ENCODE measurements around the gene BRD2.

The BRD2 gene

GRCh38 chr6:32945108-32945760, 23.2 kb upstream of the BRD2 start:
- no peak overlapping the region for H3K9ac ChIP-seq (ENCODE audit: insufficient read length)
- DNase-seq (ENCODE audit: low read depth, low spot score): no peak
- no peak overlapping the region for H3K27ac ChIP-seq
- TF ChIP-seq POLR2AphosphoS5 (IDR thresholded peaks at IDR 0.05; ENCODE audit: borderline replicate concordance, low read depth, low read length): no peak
- no peak for TF ChIP-seq EZH2 (IDR thresholded peaks at IDR 0.05)
- no peak for TF ChIP-seq FOXP2 (optimal IDR thresholded peaks at IDR 0.05; ENCODE audit: control extremely low read depth, extremely low read length, insufficient read depth)
- H3K9me3 ChIP-seq (ENCODE audit: low read depth, low read length): no peaks in the 10 kb centered on the region
- no peaks in the 10 kb centered on the region for H3K36me3 ChIP-seq (ENCODE audit: insufficient read depth, low read length)
- H3K4me3 ChIP-seq: no peak overlapping the region

GRCh38 chr6:32945953-32946352, 22.4 kb upstream of the BRD2 start:
- no peaks in the 10 kb centered on the region for H3K9me3 ChIP-seq (ENCODE audit: low read depth, low read length)
- H3K27ac ChIP-seq: no peak overlapping the region
- no peak overlapping the region for H3K9ac ChIP-seq (ENCODE audit: insufficient read length)
- DNase-seq (ENCODE audit: low read depth, low spot score): no peak
- no peak overlapping the region for H3K4me3 ChIP-seq
- H3K36me3 ChIP-seq (ENCODE audit: insufficient read depth, low read length): no peaks in the 10 kb centered on the region
- TF ChIP-seq FOXP2 (optimal IDR thresholded peaks at IDR 0.05; ENCODE audit: control extremely low read depth, extremely low read length, insufficient read depth) (no peak), POLR2AphosphoS5 (IDR thresholded peaks at IDR 0.05; ENCODE audit: borderline replicate concordance, low read depth, low read length) (no peak), EZH2 (IDR thresholded peaks at IDR 0.05) (no peak)

GRCh38 chr6:32946893-32947292, 21.5 kb upstream of the BRD2 start:
- DNase-seq (ENCODE audit: low read depth, low spot score): no peak
- Histone ChIP-seq H3K9ac (ENCODE audit: insufficient read length) (no peak overlapping the region), H3K9me3 (ENCODE audit: low read depth, low read length) (no peaks in the 10 kb centered on the region), H3K27ac (no peak overlapping the region), H3K36me3 (ENCODE audit: insufficient read depth, low read length) (no peaks in the 10 kb centered on the region), H3K4me3 (no peak overlapping the region)
- no peak for TF ChIP-seq FOXP2 (optimal IDR thresholded peaks at IDR 0.05; ENCODE audit: control extremely low read depth, extremely low read length, insufficient read depth)
- TF ChIP-seq POLR2AphosphoS5 (IDR thresholded peaks at IDR 0.05; ENCODE audit: borderline replicate concordance, low read depth, low read length): no peak
- no peak for TF ChIP-seq EZH2 (IDR thresholded peaks at IDR 0.05)

- H3K9me3 ChIP-seq (ENCODE audit: low read depth, low read length): no peaks in the 10 kb centered on the region
- no peaks in the 10 kb centered on the region for H3K36me3 ChIP-seq (ENCODE audit: insufficient read depth, low read length)
- H3K27ac ChIP-seq: no peak overlapping the region
- no peak for TF ChIP-seq EZH2 (IDR thresholded peaks at IDR 0.05)
- no peak for TF ChIP-seq POLR2AphosphoS5 (IDR thresholded peaks at IDR 0.05; ENCODE audit: borderline replicate concordance, low read depth, low read length)
- no peak for TF ChIP-seq FOXP2 (optimal IDR thresholded peaks at IDR 0.05; ENCODE audit: control extremely low read depth, extremely low read length, insufficient read depth)
- H3K9ac ChIP-seq (ENCODE audit: insufficient read length): no peak overlapping the region
- H3K4me3 ChIP-seq: no peak overlapping the region
- DNase-seq (ENCODE audit: low read depth, low spot score): no peak
Measured at GRCh38 chr6:32947552-32948465, 20.6 kb upstream of the BRD2 start.

GRCh38 chr6:32949113-32949512, 19.3 kb upstream of the BRD2 start:
- Histone ChIP-seq H3K27ac (no peak overlapping the region), H3K9me3 (ENCODE audit: low read depth, low read length) (no peaks in the 10 kb centered on the region), H3K4me3 (no peak overlapping the region), H3K9ac (ENCODE audit: insufficient read length) (no peak overlapping the region), H3K36me3 (ENCODE audit: insufficient read depth, low read length) (peaks cover 4% of the 10 kb centered on the region; the same call in 1 of the 2 replicates)
- no peak for DNase-seq (ENCODE audit: low read depth, low spot score)
- no peak for TF ChIP-seq EZH2 (IDR thresholded peaks at IDR 0.05)
- TF ChIP-seq FOXP2 (optimal IDR thresholded peaks at IDR 0.05; ENCODE audit: control extremely low read depth, extremely low read length, insufficient read depth): no peak
- no peak for TF ChIP-seq POLR2AphosphoS5 (IDR thresholded peaks at IDR 0.05; ENCODE audit: borderline replicate concordance, low read depth, low read length)

GRCh38 chr6:32950010-32950409, 18.4 kb upstream of the BRD2 start:
- TF ChIP-seq POLR2AphosphoS5 (IDR thresholded peaks at IDR 0.05; ENCODE audit: borderline replicate concordance, low read depth, low read length): no peak
- Histone ChIP-seq H3K36me3 (ENCODE audit: insufficient read depth, low read length) (peaks cover 4% of the 10 kb centered on the region; the same call in 1 of the 2 replicates), H3K27ac (no peak overlapping the region), H3K9me3 (ENCODE audit: low read depth, low read length) (no peaks in the 10 kb centered on the region), H3K9ac (ENCODE audit: insufficient read length) (no peak overlapping the region), H3K4me3 (no peak overlapping the region)
- no peak for DNase-seq (ENCODE audit: low read depth, low spot score)

- Histone ChIP-seq H3K9me3 (ENCODE audit: low read depth, low read length) (no peaks in the 10 kb centered on the region), H3K36me3 (ENCODE audit: insufficient read depth, low read length) (peaks cover 4% of the 10 kb centered on the region; the same call in 1 of the 2 replicates), H3K27ac (no peak overlapping the region), H3K4me3 (no peak overlapping the region), H3K9ac (ENCODE audit: insufficient read length) (no peak overlapping the region)
- no peak for DNase-seq (ENCODE audit: low read depth, low spot score)
- TF ChIP-seq FOXP2 (optimal IDR thresholded peaks at IDR 0.05; ENCODE audit: control extremely low read depth, extremely low read length, insufficient read depth) (no peak), POLR2AphosphoS5 (IDR thresholded peaks at IDR 0.05; ENCODE audit: borderline replicate concordance, low read depth, low read length) (no peak), EZH2 (IDR thresholded peaks at IDR 0.05) (no peak)
Measured at GRCh38 chr6:32950449-32950848, 17.9 kb upstream of the BRD2 start.

- Histone ChIP-seq H3K36me3 (ENCODE audit: insufficient read depth, low read length) (peaks cover 4% of the 10 kb centered on the region; the same call in 1 of the 2 replicates), H3K4me3 (no peak within 1 kb of the TSS), H3K9ac (ENCODE audit: insufficient read length) (no peak within 1 kb of the TSS), H3K9me3 (ENCODE audit: low read depth, low read length) (no peaks in the 10 kb centered on the region), H3K27ac (no peak within 1 kb of the TSS)
- no peak for TF ChIP-seq EZH2 (IDR thresholded peaks at IDR 0.05)
- no peak for TF ChIP-seq POLR2AphosphoS5 (IDR thresholded peaks at IDR 0.05; ENCODE audit: borderline replicate concordance, low read depth, low read length)
- DNase-seq (ENCODE audit: low read depth, low spot score): no peak
Measured at GRCh38 chr6:32952817-32953739, 15.3 kb upstream of the BRD2 start, which contains the start of gene HLA-DMA. HLA-DMA (minus strand) TSS chr6:32953097; CDS start chr6:32953036, 61 bp downstream.

Data from SK-N-MC (cell line).